ENCODE data around the gene UFM1.

DNA sequence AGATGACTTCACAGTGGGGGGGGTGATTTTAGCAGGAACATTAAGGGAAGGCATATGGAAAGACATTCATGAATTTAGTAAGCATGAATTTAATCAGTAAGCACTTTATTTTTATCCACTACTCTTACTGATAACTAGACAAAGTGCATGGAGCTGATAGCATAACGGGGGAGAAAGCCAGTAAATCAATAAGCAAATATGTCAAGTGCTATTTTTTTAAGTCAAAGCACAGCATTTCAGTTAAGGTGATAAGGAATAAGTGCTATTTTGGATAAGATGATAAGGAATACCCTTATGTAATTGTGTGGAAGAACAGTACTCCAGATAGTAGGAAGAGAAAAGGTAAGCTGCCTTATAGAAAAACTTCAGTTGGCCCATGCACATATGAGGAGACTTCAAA lies 19.4 kb downstream of the UFM1 start:
- TF ChIP-seq CTCF (IDR thresholded peaks at IDR 0.05), result no peak
- TF ChIP-seq POLR2A (IDR thresholded peaks at IDR 0.05), result no peak
